Mesothelial cell of epicardium (in vitro differentiated cells): ENCODE results near the gene ACTG2. TPM values are rescaled to one million over a fixed set of nuclear protein-coding genes. Genes with fewer than 3 reads are reported as not detected.

Experiments
- DNase-seq, 2 experiments: peaks; one replicate each; pipeline ENCODE4 v3.0.0; 2021; ENCODE audit warnings: low spot score in 2 of 2; ENCODE audit not compliant: unreplicated experiment in 2 of 2
- H3K27ac Mint-ChIP-seq: 2 replicates; pipeline ENCODE4 v1.8.0; 2021; ENCODE audit warnings: mixed read lengths
- H3K27me3 Mint-ChIP-seq: 2 replicates; pipeline ENCODE4 v1.8.0; 2021; ENCODE audit warnings: low read depth, mixed read lengths
- H3K36me3 Mint-ChIP-seq: 2 replicates; pipeline ENCODE4 v1.8.0; 2021; ENCODE audit warnings: mixed read lengths
- H3K4me1 Mint-ChIP-seq: 2 replicates; pipeline ENCODE4 v1.8.0; 2021; ENCODE audit warnings: mixed read lengths
- H3K4me3 Mint-ChIP-seq: 2 replicates; pipeline ENCODE4 v1.8.0; 2021; ENCODE audit warnings: mild to moderate bottlenecking, moderate library complexity, mixed read lengths
- H3K9me3 Mint-ChIP-seq: 2 replicates; pipeline ENCODE4 v1.8.0; 2021; ENCODE audit warnings: mixed read lengths
- CTCF ChIP-seq: fragments of 200-600 bp; sonication (generic); IDR thresholded peaks from one replicate; pipeline ENCODE4 v1.5.0; 2021; ENCODE audit warnings: antibody characterized with exemption; ENCODE audit not compliant: unreplicated experiment
- total RNA-seq: library from RNA; stranded (reverse); gene quantifications from 3 replicates; pipeline ENCODE4 v1.2.1, GENCODE V29; 2021

Gene ACTG2
- total RNA-seq, 1 donor from 2014 or later = 9.3 TPM

- Mint-ChIP-seq H3K4me3 (no peak overlapping the region), H3K9me3 (no peaks in the 10 kb centered on the region), H3K27ac (no peak overlapping the region), H3K4me1 (peaks cover 3% of the 10 kb centered on the region), H3K36me3 (no peaks in the 10 kb centered on the region), H3K27me3 (peaks cover under 1% of the 10 kb centered on the region)
- TF ChIP-seq CTCF = no peak
- DNase-seq = no peak
These were observed 4.4 kb upstream of the ACTG2 start for GRCh38 chr2:73888388-73888787.

- H3K36me3 Mint-ChIP-seq = no peaks in the 10 kb centered on the region
These were observed 3.6 kb upstream of the ACTG2 start for GRCh38 chr2:73889206-73889605.

GRCh38 chr2:73890301-73891092, 2.3 kb upstream of the ACTG2 start:
- H3K4me1 Mint-ChIP-seq = peaks cover 3% of the 10 kb centered on the region
- no peak for TF ChIP-seq CTCF
- H3K36me3 Mint-ChIP-seq = no peaks in the 10 kb centered on the region
- H3K9me3 Mint-ChIP-seq = no peaks in the 10 kb centered on the region
- no peak overlapping the region for H3K27ac Mint-ChIP-seq
- no peaks in the 10 kb centered on the region for H3K27me3 Mint-ChIP-seq
- H3K4me3 Mint-ChIP-seq = no peak overlapping the region
- DNase-seq = no peak

More at GRCh38 chr2:73889206-73889605, 3.6 kb upstream of the ACTG2 start:
- H3K4me3 Mint-ChIP-seq = no peak overlapping the region
- H3K27ac Mint-ChIP-seq = no peak overlapping the region
- H3K4me1 Mint-ChIP-seq = peaks cover 3% of the 10 kb centered on the region
- TF ChIP-seq CTCF = no peak
- no peaks in the 10 kb centered on the region for H3K9me3 Mint-ChIP-seq
- DNase-seq = no peak
- no peaks in the 10 kb centered on the region for H3K27me3 Mint-ChIP-seq

GRCh38 chr2:73891276-73891901, 1.4 kb upstream of the ACTG2 start:
- H3K4me3 Mint-ChIP-seq = no peak overlapping the region
- peaks cover 1% of the 10 kb centered on the region for H3K27me3 Mint-ChIP-seq
- peaks cover 3% of the 10 kb centered on the region for H3K4me1 Mint-ChIP-seq
- no peak for DNase-seq
- no peaks in the 10 kb centered on the region for H3K9me3 Mint-ChIP-seq
- no peaks in the 10 kb centered on the region for H3K36me3 Mint-ChIP-seq
- no peak for TF ChIP-seq CTCF
- no peak overlapping the region for H3K27ac Mint-ChIP-seq

- H3K4me3 Mint-ChIP-seq = no peak overlapping the region
- H3K4me1 Mint-ChIP-seq = peaks cover 3% of the 10 kb centered on the region
- no peak for TF ChIP-seq CTCF
- H3K27ac Mint-ChIP-seq = no peak overlapping the region
- peaks cover 4% of the 10 kb centered on the region for H3K27me3 Mint-ChIP-seq
- DNase-seq = no peak
- H3K36me3 Mint-ChIP-seq = no peaks in the 10 kb centered on the region
- H3K9me3 Mint-ChIP-seq = no peaks in the 10 kb centered on the region
These were observed 1.1 kb downstream of the ACTG2 start for GRCh38 chr2:73893764-73894474.
